Fibroblast of upper back skin (primary cell): ENCODE measurements around the gene NUP214.
"Not testable (repeated sequence)": the region's sequence is repeated elsewhere in the genome, so short reads cannot be mapped to it uniquely, and the experiment has no call there.

Source experiments
- DNase-seq: peaks from one replicate; pipeline ENCODE4 v3.0.0-alpha.2; 2013

The NUP214 gene

GRCh38 chr9:131197160-131197911, 72.0 kb downstream of the NUP214 start:
- no peak for DNase-seq

- DNase-seq: no peak
Observed at GRCh38 chr9:131198041-131198715, 72.8 kb downstream of the NUP214 start.

- no peak for DNase-seq
Observed at GRCh38 chr9:131201856-131202255, 76.5 kb downstream of the NUP214 start.

GRCh38 chr9:131203431-131204218, 78.2 kb downstream of the NUP214 start:
- DNase-seq: no peak

- no peak for DNase-seq
Observed at GRCh38 chr9:131204285-131204684, 78.9 kb downstream of the NUP214 start.

GRCh38 chr9:131206495-131206894, 81.1 kb downstream of the NUP214 start:
- DNase-seq: no peak

- not testable (repeated sequence) for DNase-seq
Observed at GRCh38 chr9:131211920-131212319, 86.5 kb downstream of the NUP214 start.

- DNase-seq: peak; percentile 34
Observed at GRCh38 chr9:131214286-131214856, 89.0 kb downstream of the NUP214 start.

- no peak for DNase-seq
Observed at GRCh38 chr9:131214876-131215275, 89.5 kb downstream of the NUP214 start.

- DNase-seq: no peak
Observed at GRCh38 chr9:131216806-131217205, 91.4 kb downstream of the NUP214 start.

- DNase-seq: no peak
Observed at GRCh38 chr9:131217331-131218031, 92.1 kb downstream of the NUP214 start.

GRCh38 chr9:131218370-131218769, 93.0 kb downstream of the NUP214 start:
- no peak for DNase-seq

- DNase-seq: no peak
Observed at GRCh38 chr9:131220485-131220884, 95.1 kb downstream of the NUP214 start.

- no peak for DNase-seq
Observed at GRCh38 chr9:131222460-131222859, 97.1 kb downstream of the NUP214 start.

- DNase-seq: no peak
Observed at GRCh38 chr9:131226226-131226625, 100.8 kb downstream of the NUP214 start.

- no peak for DNase-seq
Observed at GRCh38 chr9:131227112-131227958, 101.9 kb downstream of the NUP214 start.

- DNase-seq: no peak
Observed at GRCh38 chr9:131227959-131228460, 102.6 kb downstream of the NUP214 start.

- DNase-seq: peak; percentile 70
Observed at GRCh38 chr9:131228988-131229387, 103.6 kb downstream of the NUP214 start.

GRCh38 chr9:131233556-131233955, 108.2 kb downstream of the NUP214 start:
- DNase-seq: no peak

GRCh38 chr9:131233995-131234394, 108.6 kb downstream of the NUP214 start:
- DNase-seq: no peak

- no peak for DNase-seq
Observed at GRCh38 chr9:131234799-131235479, 109.6 kb downstream of the NUP214 start.
